HEK293 (cell line): Measurements from ENCODE around the gene TBC1D24.

Source experiments
- CTCF ChIA-PET: fragments of 350-600 bp; formaldehyde crosslinking; extraction: SDS; loops from one replicate; lab custom pipeline; 2021; ENCODE audit warnings: antibody characterized with exemption; lab: Yijun Ruan, JAX
- POLR2A ChIA-PET: fragments of 300-600 bp; formaldehyde crosslinking; extraction: SDS; loops from one replicate; lab custom pipeline; 2020; ENCODE audit warnings: antibody characterized with exemption, inconsistent platforms; lab: Yijun Ruan, JAX
- H3K27ac ChIP-seq: fragments of 200-500 bp; sonication (Bioruptor generic); 2 replicates; pipeline ENCODE4 v1.5.1; 2014; ENCODE audit warnings: low read depth, low read length, control low read depth, inconsistent platforms; ENCODE audit errors: extremely low read depth
- H3K36me3 ChIP-seq, 2 experiments: fragments of 200-500 bp in 1 of 2; sonication (Bioruptor generic) in 1 of 2; 1 replicate in 1 of 2; 2 replicates in 1 of 2; pipeline ENCODE4 v1.5.1; 2014 to 2017; ENCODE audit warnings: inconsistent platforms in 2 of 2, low read length in 2 of 2; ENCODE audit not compliant: control insufficient read depth in 2 of 2, insufficient read depth in 1 of 2
- H3K4me1 ChIP-seq: fragments of 200-500 bp; sonication (Bioruptor generic); 2 replicates; pipeline ENCODE4 v1.5.1; 2014; ENCODE audit warnings: mild to moderate bottlenecking, low read length, inconsistent platforms; ENCODE audit not compliant: control insufficient read depth, insufficient read depth
- H3K4me3 ChIP-seq: 2 replicates; pipeline ENCODE4 v1.5.1; 2011; ENCODE audit warnings: low read depth, mild to moderate bottlenecking, control low read depth, low read length, moderate library complexity
- H3K9me3 ChIP-seq: fragments of 200-500 bp; sonication (Bioruptor generic); 2 replicates; pipeline ENCODE4 v1.5.1; 2014; ENCODE audit warnings: low read depth, low read length, inconsistent platforms; ENCODE audit not compliant: control insufficient read depth, insufficient read depth
- BCL6B ChIP-seq: fragments of 450-650 bp; formaldehyde crosslinking; IDR thresholded peaks from 2 replicates; pipeline ENCODE4 v1.5.1; 2017; ENCODE audit warnings: missing biosample characterization, missing genetic modification characterization
- GLIS1 ChIP-seq: fragments of 450-650 bp; formaldehyde crosslinking; IDR thresholded peaks from 2 replicates; pipeline ENCODE4 v1.5.1; 2016; ENCODE audit warnings: missing biosample characterization, missing genetic modification characterization
- SALL2 ChIP-seq: fragments of 450-650 bp; formaldehyde crosslinking; IDR thresholded peaks from 2 replicates; pipeline ENCODE4 v1.5.0; 2017; ENCODE audit warnings: missing biosample characterization, mild to moderate bottlenecking, missing genetic modification characterization, borderline replicate concordance
- SCRT1 ChIP-seq: fragments of 450-650 bp; formaldehyde crosslinking; IDR thresholded peaks from 2 replicates; pipeline ENCODE4 v1.5.1; 2016; ENCODE audit warnings: missing biosample characterization, missing genetic modification characterization, borderline replicate concordance
- SCRT2 ChIP-seq: fragments of 450-650 bp; formaldehyde crosslinking; IDR thresholded peaks from 2 replicates; pipeline ENCODE4 v1.5.1; 2016; ENCODE audit warnings: missing biosample characterization, missing genetic modification characterization
- ZBTB48 ChIP-seq: fragments of 450-650 bp; formaldehyde crosslinking; IDR thresholded peaks from 2 replicates; pipeline ENCODE4 v1.5.1; 2016; ENCODE audit warnings: missing biosample characterization, missing genetic modification characterization
- ZFHX2 ChIP-seq: fragments of 450-650 bp; formaldehyde crosslinking; conservative IDR thresholded peaks from 2 replicates; pipeline ENCODE4 v1.5.1; 2016; ENCODE audit warnings: missing biosample characterization, missing genetic modification characterization
- ZIC2 ChIP-seq: fragments of 450-650 bp; formaldehyde crosslinking; IDR thresholded peaks from 2 replicates; pipeline ENCODE4 v1.5.1; 2016; ENCODE audit warnings: missing biosample characterization, missing genetic modification characterization
- ZNF132 ChIP-seq: fragments of 450-650 bp; formaldehyde crosslinking; IDR thresholded peaks from 2 replicates; pipeline ENCODE4 v1.5.1; 2017; ENCODE audit warnings: missing biosample characterization, missing genetic modification characterization, borderline replicate concordance
- ZNF140 ChIP-seq: fragments of 450-650 bp; formaldehyde crosslinking; IDR thresholded peaks from 2 replicates; pipeline ENCODE4 v1.5.1; 2016; ENCODE audit warnings: missing biosample characterization, missing genetic modification characterization
- ZNF394 ChIP-seq: fragments of 450-650 bp; formaldehyde crosslinking; IDR thresholded peaks from 2 replicates; pipeline ENCODE4 v1.5.1; 2016; ENCODE audit warnings: missing biosample characterization, missing genetic modification characterization, mild to moderate bottlenecking, moderate library complexity, borderline replicate concordance
- ZNF423 ChIP-seq: fragments of 450-650 bp; formaldehyde crosslinking; IDR thresholded peaks from 2 replicates; pipeline ENCODE4 v1.5.1; 2016; ENCODE audit warnings: missing biosample characterization, missing genetic modification characterization
- ZNF48 ChIP-seq: fragments of 450-650 bp; formaldehyde crosslinking; IDR thresholded peaks from 2 replicates; pipeline ENCODE4 v1.5.1; 2016; ENCODE audit warnings: missing biosample characterization, missing genetic modification characterization
- ZNF544 ChIP-seq: fragments of 450-650 bp; formaldehyde crosslinking; IDR thresholded peaks from 2 replicates; pipeline ENCODE4 v1.5.0; 2017; ENCODE audit warnings: missing biosample characterization, missing genetic modification characterization
- ZNF768 ChIP-seq: fragments of 450-650 bp; formaldehyde crosslinking; IDR thresholded peaks from 2 replicates; pipeline ENCODE4 v1.5.1; 2018; ENCODE audit warnings: missing biosample characterization, mild to moderate bottlenecking, missing genetic modification characterization
- TF ChIP-seq, protein P1 (sequence below): fragments of 450-650 bp; formaldehyde crosslinking; IDR thresholded peaks from 2 replicates; pipeline ENCODE4 v1.5.1; 2016; ENCODE audit warnings: missing biosample characterization, missing genetic modification characterization

Gene TBC1D24

DNA sequence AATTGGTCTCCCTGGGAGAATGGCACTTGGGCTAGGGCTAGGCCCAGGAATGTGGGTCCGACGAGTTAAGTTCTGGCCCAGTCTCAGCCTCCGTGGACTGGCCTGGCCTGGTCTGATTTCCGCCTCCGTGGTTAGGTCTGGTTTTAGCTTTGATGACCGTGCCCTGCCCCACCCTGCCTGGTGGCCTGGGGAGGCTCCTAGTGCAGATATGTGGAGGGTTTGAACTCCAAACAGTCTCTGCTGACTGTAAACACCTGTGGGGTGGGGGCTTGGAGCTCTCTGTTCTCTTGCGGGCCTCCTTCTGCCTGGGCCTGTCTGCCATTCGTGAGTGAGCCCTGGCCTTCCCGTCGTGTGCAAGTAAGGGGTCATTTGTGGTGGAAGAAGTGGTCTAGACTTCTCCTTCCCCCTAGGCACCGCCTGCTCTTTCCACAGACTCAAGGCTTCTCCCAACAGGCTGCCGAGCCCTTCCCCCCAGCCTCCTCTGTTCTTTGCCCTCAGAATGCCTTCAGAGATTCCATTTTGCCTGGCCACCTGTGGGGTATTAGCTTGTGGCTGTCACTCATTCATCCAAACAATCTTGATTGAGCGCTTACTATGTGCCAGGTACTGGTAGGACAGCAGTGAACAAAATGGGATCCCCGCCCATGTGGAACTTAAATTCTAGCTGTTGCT is 40.4 kb downstream of the TBC1D24 start:
- Histone ChIP-seq H3K36me3 (peaks cover 0 to 31% of the 10 kb centered on the region in 2 experiments; a peak in 1 of 3 replicates), H3K4me3 (peak overlapping the region; percentile 90), H3K27ac (peak overlapping the region; percentile 69), H3K9me3 (no peaks in the 10 kb centered on the region), H3K4me1 (peaks cover 3% of the 10 kb centered on the region)
- CTCF ChIA-PET = interaction anchor here (0.6 to 5.6 kb wide), 3 partner anchors 14 to 412 kb away, joined by 4 to 27 read pairs (median 4); no protein-coding TSS in a partner anchor
- TF ChIP-seq ZNF132 (tag by site-specific recombination) (no peak), ZBTB48 (peak; percentile 72; the same call in 1 of the 2 replicates), SCRT1 (peak; percentile 63; the same call in 1 of the 2 replicates), ZFHX2 (tag by site-specific recombination) (no peak), SALL2 (tag by site-specific recombination) (no peak), SCRT2 (tag by site-specific recombination) (peak; percentile 81)
- POLR2A ChIA-PET = interaction anchor here (0.7 to 2.0 kb wide), 4 partner anchors 18 to 360 kb away, joined by 5 to 6 read pairs (median 6); partner anchors contain the start of genes PDPK1 and TRAF7

DNA sequence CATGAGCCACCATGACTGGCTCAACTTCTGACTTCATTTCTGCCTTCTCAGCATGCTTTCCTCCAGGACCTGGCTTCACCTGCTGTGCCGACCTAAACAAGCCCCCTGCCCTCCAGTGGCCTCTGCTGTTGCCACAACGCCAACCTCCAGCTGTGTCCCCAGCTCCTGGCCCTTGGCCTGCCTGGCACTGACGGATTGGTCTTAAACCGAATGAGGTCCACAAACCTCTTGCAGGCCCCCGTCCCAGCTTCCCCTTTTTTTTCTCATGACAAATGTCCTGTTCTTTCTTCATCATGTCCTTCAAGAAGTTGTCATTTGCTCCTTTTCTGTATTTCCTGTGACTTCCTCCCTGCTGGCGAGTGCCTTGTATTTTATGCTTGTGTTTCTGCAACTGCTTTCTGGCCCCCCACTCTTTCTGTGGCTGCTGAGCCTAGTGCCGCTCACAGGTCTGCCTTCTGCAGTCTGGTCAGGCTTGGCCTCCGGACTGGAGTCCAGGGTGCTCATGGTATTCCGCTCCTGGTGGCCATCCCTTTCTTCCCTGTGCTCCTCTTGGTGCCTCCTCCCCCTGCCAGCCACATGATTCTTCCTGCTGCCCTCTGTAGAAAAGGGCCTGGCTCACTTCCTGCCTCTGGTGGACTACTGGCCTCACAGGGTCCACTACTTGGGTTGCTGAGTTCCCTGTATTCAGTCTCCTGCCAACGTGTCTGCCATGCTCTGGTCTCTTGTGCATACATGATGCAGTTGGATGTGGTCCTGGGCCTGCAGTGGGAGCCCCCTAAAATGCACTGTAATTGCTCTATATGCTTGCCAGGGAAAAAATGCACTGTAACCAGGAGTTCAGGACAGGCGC is 41.7 kb downstream of the TBC1D24 start:
- Histone ChIP-seq H3K4me1 (peaks cover 3% of the 10 kb centered on the region), H3K27ac (no peak overlapping the region; the same call in 1 of the 2 replicates), H3K36me3 (peaks cover 0 to 34% of the 10 kb centered on the region in 2 experiments; a peak in 2 of 3 replicates), H3K9me3 (no peaks in the 10 kb centered on the region), H3K4me3 (no peak overlapping the region)
- ChIA-PET CTCF (interaction anchor here (0.7 kb wide), 1 partner anchor 406 kb away, joined by 3 read pairs; no protein-coding TSS in a partner anchor), POLR2A (no interaction called here)
- TF ChIP-seq ZBTB48 (no peak), ZNF140 (0 out of 2 replicates have a peak, but pooled peaks have one; percentile 10), ZIC2 (tag by site-specific recombination) (peak; percentile 98), ZNF394 (no peak)

GRCh38 chr16:2517954-2518605 is 43.2 kb downstream of the TBC1D24 start:
- Histone ChIP-seq H3K4me3 (no peak overlapping the region), H3K4me1 (peaks cover 3% of the 10 kb centered on the region), H3K9me3 (no peaks in the 10 kb centered on the region), H3K27ac (0 out of 2 replicates have a peak overlapping the region, but pooled peaks have one; percentile 9), H3K36me3 (peaks cover 0 to 46% of the 10 kb centered on the region in 2 experiments; a peak in 2 of 3 replicates)
- no peak for TF ChIP-seq ZNF423 (tag by site-specific recombination)
- no peak for TF ChIP-seq ZNF544
- peak; percentile 74 for TF ChIP-seq GLIS1
- ChIA-PET POLR2A (interaction anchor here (0.8 to 2.1 kb wide), 2 partner anchors 20 to 21 kb away, joined by 3 to 8 read pairs; partner anchors contain the start of gene PDPK1), CTCF (interaction anchor here (1.0 kb wide), 1 partner anchor 17 kb away, joined by 3 read pairs; no protein-coding TSS in a partner anchor)

DNA sequence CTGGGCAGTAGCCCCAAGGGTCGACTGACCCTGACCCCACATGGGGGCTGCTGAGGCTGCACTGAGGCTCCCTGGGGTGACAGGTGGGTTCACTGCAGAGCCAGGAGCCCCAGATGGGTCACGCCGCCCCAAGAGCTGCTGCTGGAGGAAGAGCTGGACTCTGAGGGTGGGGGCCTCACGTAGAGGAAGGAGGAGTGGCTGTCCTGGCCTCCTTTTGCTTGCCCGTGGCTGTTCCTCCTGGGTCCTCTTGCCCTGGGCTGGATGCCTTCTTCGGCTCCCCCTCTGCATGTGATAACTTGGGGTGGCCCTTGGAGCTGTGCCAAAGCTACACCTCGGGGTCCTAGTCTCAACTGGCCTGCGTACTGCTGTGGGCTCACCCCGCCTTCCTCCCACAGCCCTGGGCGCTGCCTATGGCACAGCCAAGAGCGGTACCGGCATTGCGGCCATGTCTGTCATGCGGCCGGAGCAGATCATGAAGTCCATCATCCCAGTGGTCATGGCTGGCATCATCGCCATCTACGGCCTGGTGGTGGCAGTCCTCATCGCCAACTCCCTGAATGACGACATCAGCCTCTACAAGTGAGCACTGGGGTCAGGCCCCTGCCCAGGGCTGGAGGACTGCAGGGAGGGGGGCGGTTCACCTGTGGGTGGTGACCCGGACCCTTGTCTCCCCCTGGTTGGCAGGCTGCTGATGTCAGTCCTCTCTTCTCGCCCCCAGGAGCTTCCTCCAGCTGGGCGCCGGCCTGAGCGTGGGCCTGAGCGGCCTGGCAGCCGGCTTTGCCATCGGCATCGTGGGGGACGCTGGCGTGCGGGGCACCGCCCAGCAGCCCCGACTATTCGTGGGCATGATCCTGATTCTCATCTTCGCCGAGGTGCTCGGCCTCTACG is 44.1 kb downstream of the TBC1D24 start:
- CTCF ChIA-PET = interaction anchor here (0.6 to 1.0 kb wide), 2 partner anchors 18 to 303 kb away, joined by 3 read pairs; no protein-coding TSS in a partner anchor
- no peak overlapping the region for H3K4me3 ChIP-seq
- H3K9me3 ChIP-seq = no peaks in the 10 kb centered on the region
- H3K27ac ChIP-seq = no peak overlapping the region
- POLR2A ChIA-PET = interaction anchor here (0.8 to 2.6 kb wide), 3 partner anchors 13 to 22 kb away, joined by 3 to 25 read pairs (median 8); partner anchors contain the start of genes CEMP1 and PDPK1
- peaks cover 0 to 56% of the 10 kb centered on the region in 2 experiments; a peak in 2 of 3 replicates for H3K36me3 ChIP-seq
- H3K4me1 ChIP-seq = peaks cover 3% of the 10 kb centered on the region
- TF ChIP-seq ZNF48 = no peak
- TF ChIP-seq BCL6B (tag by site-specific recombination) = no peak
- no peak for TF ChIP-seq ZNF768 (tag by site-specific recombination)
- TF ChIP-seq ZNF132 (tag by site-specific recombination) = no peak
- TF ChIP-seq, protein P1, sequence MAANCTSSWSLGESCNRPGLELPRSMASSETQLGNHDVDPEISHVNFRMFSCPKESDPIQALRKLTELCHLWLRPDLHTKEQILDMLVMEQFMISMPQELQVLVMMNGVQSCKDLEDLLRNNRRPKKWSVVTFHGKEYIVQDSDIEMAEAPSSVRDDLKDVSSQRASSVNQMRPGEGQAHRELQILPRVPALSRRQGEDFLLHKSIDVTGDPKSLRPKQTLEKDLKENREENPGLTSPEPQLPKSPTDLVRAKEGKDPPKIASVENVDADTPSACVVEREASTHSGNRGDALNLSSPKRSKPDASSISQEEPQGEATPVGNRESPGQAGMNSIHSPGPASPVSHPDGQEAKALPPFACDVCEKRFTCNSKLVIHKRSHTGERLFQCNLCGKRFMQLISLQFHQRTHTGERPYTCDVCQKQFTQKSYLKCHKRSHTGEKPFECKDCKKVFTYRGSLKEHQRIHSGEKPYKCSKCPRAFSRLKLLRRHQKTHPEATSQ (tag by site-specific recombination) = no peak
